ENCODE results near the gene CLOCK.

Gene CLOCK

GRCh38 chr4:55543858-55544257, 2.9 kb downstream of the CLOCK start:
- DNase-seq, result no peak

GRCh38 chr4:55540271-55540670, 6.4 kb downstream of the CLOCK start:
- no peak for DNase-seq

- DNase-seq, result no peak
Observed at GRCh38 chr4:55539658-55540057, 7.1 kb downstream of the CLOCK start.

- DNase-seq, result no peak
Observed at GRCh38 chr4:55538531-55538930, 8.2 kb downstream of the CLOCK start.

- DNase-seq, result no peak
Observed at GRCh38 chr4:55534306-55534705, 12.4 kb downstream of the CLOCK start.

- no peak for DNase-seq
Observed at GRCh38 chr4:55530691-55531090, 16.0 kb downstream of the CLOCK start.

- no peak for DNase-seq
Observed at GRCh38 chr4:55530167-55530566, 16.5 kb downstream of the CLOCK start.

- DNase-seq, result no peak
Observed at GRCh38 chr4:55528491-55528890, 18.2 kb downstream of the CLOCK start.

- no peak for DNase-seq
Observed at GRCh38 chr4:55524844-55525571, 21.7 kb downstream of the CLOCK start.

- no peak for DNase-seq
Observed at GRCh38 chr4:55518442-55518841, 28.3 kb downstream of the CLOCK start.

GRCh38 chr4:55517526-55518229, 29.0 kb downstream of the CLOCK start:
- no peak for DNase-seq

GRCh38 chr4:55512922-55513571, 33.7 kb downstream of the CLOCK start:
- no peak for DNase-seq

GRCh38 chr4:55512077-55512476, 34.6 kb downstream of the CLOCK start:
- no peak for DNase-seq

- DNase-seq, result no peak
Observed at GRCh38 chr4:55510685-55511084, 36.0 kb downstream of the CLOCK start.

GRCh38 chr4:55509266-55509665, 37.4 kb downstream of the CLOCK start:
- no peak for DNase-seq

- DNase-seq, result no peak
Observed at GRCh38 chr4:55507612-55508011, 39.1 kb downstream of the CLOCK start.

GRCh38 chr4:55503169-55503568, 43.5 kb downstream of the CLOCK start:
- DNase-seq, result no peak

GRCh38 chr4:55500072-55500471, 46.6 kb downstream of the CLOCK start:
- no peak for DNase-seq

- DNase-seq, result no peak
Observed at GRCh38 chr4:55499495-55499894, 47.2 kb downstream of the CLOCK start.

- no peak for DNase-seq
Observed at GRCh38 chr4:55498051-55498450, 48.7 kb downstream of the CLOCK start.

- DNase-seq, result no peak
Observed at GRCh38 chr4:55491486-55491885, 55.2 kb downstream of the CLOCK start.

- DNase-seq, result no peak
Observed at GRCh38 chr4:55488716-55489115, 58.0 kb downstream of the CLOCK start.

- DNase-seq, result no peak
Observed at GRCh38 chr4:55485821-55486220, 60.9 kb downstream of the CLOCK start.

- no peak for DNase-seq
Observed at GRCh38 chr4:55483315-55483714, 63.4 kb downstream of the CLOCK start.

Measured in effector CD8-positive, alpha-beta T cell (primary cell).